Uterus (tissue), 2 donors: ENCODE results near the gene MAGEA2B.
"Not testable (repeated sequence)": the region's sequence is repeated elsewhere in the genome, so short reads cannot be mapped to it uniquely, and the experiment has no call there.

Experiments used
- POLR2A ChIP-seq, 2 donors: fragments of 450-650 bp; IDR thresholded peaks; one replicate each; pipeline ENCODE4 v1.6.1; 2016; ENCODE audit warnings: antibody characterized with exemption in 2 of 2, mild to moderate bottlenecking in 1 of 2, moderate library complexity in 1 of 2
- TF ChIP-seq, protein P1 (sequence below), 4 experiments: fragments of 200-600 bp in 2 of 4; fragments of 450-650 bp in 2 of 4; sonication (generic) in 2 of 4; IDR thresholded peaks; one replicate each; pipeline ENCODE4 v1.5.1; 2016 to 2019; ENCODE audit warnings: antibody characterized with exemption in 4 of 4, mild to moderate bottlenecking in 2 of 4, moderate library complexity in 1 of 4

DNA sequence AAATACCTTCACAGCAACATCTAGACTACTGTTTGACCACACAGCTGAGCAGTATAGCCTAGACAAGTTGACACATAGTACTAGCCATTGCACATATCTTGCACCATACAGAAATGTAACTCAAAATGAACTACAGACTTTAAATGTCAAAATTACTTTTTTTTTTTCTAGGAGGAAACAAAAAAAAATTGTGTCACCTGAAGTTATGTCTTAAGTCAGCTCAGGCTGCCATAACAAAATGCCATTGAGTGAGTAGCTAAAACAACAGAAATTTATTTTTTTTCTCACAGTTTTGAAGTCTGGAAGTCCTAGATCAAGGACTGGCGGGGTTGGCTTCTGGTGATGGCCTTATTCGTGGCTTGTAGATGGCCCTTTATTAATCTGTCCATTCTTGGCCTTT, 5.3 kb upstream of the MAGEA2B start, which contains the start of gene CSAG2:
- TF ChIP-seq, protein P1, sequence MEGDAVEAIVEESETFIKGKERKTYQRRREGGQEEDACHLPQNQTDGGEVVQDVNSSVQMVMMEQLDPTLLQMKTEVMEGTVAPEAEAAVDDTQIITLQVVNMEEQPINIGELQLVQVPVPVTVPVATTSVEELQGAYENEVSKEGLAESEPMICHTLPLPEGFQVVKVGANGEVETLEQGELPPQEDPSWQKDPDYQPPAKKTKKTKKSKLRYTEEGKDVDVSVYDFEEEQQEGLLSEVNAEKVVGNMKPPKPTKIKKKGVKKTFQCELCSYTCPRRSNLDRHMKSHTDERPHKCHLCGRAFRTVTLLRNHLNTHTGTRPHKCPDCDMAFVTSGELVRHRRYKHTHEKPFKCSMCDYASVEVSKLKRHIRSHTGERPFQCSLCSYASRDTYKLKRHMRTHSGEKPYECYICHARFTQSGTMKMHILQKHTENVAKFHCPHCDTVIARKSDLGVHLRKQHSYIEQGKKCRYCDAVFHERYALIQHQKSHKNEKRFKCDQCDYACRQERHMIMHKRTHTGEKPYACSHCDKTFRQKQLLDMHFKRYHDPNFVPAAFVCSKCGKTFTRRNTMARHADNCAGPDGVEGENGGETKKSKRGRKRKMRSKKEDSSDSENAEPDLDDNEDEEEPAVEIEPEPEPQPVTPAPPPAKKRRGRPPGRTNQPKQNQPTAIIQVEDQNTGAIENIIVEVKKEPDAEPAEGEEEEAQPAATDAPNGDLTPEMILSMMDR (IDR thresholded peaks at IDR 0.05) = not testable (repeated sequence)
- TF ChIP-seq POLR2A (IDR thresholded peaks at IDR 0.05) = not testable (repeated sequence)
